ENCODE data around the gene MACROD2. TPM values are rescaled to one million over a fixed set of nuclear protein-coding genes. Genes with fewer than 3 reads are reported as not detected.

MACROD2 gene
- total RNA-seq, 1 experiment from 2014 or later, result 3.7 TPM

DNA sequence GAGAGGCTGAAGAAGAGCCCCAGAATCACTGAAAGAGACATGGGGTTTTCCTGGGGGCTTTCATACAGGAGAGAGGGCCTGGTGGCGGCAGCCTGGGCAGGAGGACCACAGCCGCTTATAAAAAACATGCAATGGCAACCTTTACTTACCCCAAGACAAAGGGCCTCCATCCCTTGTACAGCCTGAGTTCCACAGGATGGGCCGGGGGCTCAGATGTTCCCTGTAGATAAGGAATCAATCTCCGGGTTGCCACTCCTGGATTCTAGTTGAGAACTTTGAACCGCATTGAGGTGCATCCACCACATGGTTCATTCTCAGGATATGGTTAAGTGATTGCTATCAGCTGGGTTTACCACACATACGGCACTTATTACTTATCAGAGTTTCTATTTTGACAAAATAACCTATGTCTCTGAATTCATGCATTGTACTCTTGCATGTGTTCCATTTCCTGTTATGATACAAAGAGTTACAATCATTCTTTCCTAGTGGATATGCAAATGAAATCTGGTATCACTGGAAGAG is 1900.3 kb downstream of the MACROD2 start:
- BruUV-seq (replicated peaks), result no TSS peak
- CTCF ChIA-PET, result no interaction called here

More for the DNA sequence above, 1900.3 kb downstream of the MACROD2 start:
- H3K27me3 ChIP-seq (ENCODE audit: insufficient read depth, low read length), result no peaks in the 10 kb centered on the region
- H3K79me2 ChIP-seq (ENCODE audit: insufficient read depth, low read length), result no peaks in the 10 kb centered on the region
- no peak overlapping the region for H2AFZ ChIP-seq (ENCODE audit: low read depth, low read length, poor library complexity, severe bottlenecking)
- no peaks in the 10 kb centered on the region for H3K9me2 ChIP-seq (ENCODE audit: insufficient read depth)
- intact Hi-C loops (cut with micrococcal nuclease), result no loop called here
- no peaks in the 10 kb centered on the region for H3K36me3 ChIP-seq (ENCODE audit: control insufficient read depth in 1 of 2, insufficient read depth in 2 of 2, low read length in 2 of 2)
- POLR2A ChIA-PET, result no interaction called here
- H3K9me3 ChIP-seq (ENCODE audit: control insufficient read depth in 1 of 2, insufficient read depth in 1 of 2, low read depth in 1 of 2, low read length in 2 of 2), result peaks cover 7 to 8% of the 10 kb centered on the region in 2 experiments; a peak in 2 of 4 replicates
- ATAC-seq (no peak), DNase-seq (ENCODE audit: low read depth, low spot score) (no peak)
- H3K4me2 ChIP-seq (ENCODE audit: low read length), result no peak overlapping the region
- H3K4me3 ChIP-seq (replicated peaks in 1 of 2; ENCODE audit: low read depth in 1 of 2, low read length in 2 of 2), result no peak overlapping the region
- no peak overlapping the region for H3K27ac ChIP-seq (ENCODE audit: low read depth, low read length)
- no peaks in the 10 kb centered on the region for H3K4me1 ChIP-seq (ENCODE audit: control insufficient read depth in 1 of 2, insufficient read depth in 2 of 2, low read length in 2 of 2)
- H4K20me1 ChIP-seq (ENCODE audit: insufficient read depth), result no peaks in the 10 kb centered on the region
- TF ChIP-seq, protein P1, sequence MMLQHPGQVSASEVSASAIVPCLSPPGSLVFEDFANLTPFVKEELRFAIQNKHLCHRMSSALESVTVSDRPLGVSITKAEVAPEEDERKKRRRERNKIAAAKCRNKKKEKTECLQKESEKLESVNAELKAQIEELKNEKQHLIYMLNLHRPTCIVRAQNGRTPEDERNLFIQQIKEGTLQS (IDR thresholded peaks at IDR 0.05), result no peak
- TF ChIP-seq SRF (IDR thresholded peaks at IDR 0.05; ENCODE audit: low read depth), result no peak
- no peak for TF ChIP-seq ZNF274 (IDR thresholded peaks at IDR 0.05; ENCODE audit: low read depth, low read length)
- no peak for TF ChIP-seq CEBPB (IDR thresholded peaks at IDR 0.05; ENCODE audit: low read depth)
- no peak for TF ChIP-seq RAD21 (IDR thresholded peaks at IDR 0.05; ENCODE audit: low read depth)
- no peak for TF ChIP-seq JUND (IDR thresholded peaks at IDR 0.05)
- TF ChIP-seq ZBTB33 (IDR thresholded peaks at IDR 0.05; ENCODE audit: extremely low read depth, insufficient replicate concordance, low read length), result no peak
- TF ChIP-seq EGR1 (IDR thresholded peaks at IDR 0.05; ENCODE audit: low read depth), result no peak
- no peak for TF ChIP-seq SIN3A (IDR thresholded peaks at IDR 0.05; ENCODE audit: low read depth)
- TF ChIP-seq EZH2 (IDR thresholded peaks at IDR 0.05), result no peak
- TF ChIP-seq, protein P2, sequence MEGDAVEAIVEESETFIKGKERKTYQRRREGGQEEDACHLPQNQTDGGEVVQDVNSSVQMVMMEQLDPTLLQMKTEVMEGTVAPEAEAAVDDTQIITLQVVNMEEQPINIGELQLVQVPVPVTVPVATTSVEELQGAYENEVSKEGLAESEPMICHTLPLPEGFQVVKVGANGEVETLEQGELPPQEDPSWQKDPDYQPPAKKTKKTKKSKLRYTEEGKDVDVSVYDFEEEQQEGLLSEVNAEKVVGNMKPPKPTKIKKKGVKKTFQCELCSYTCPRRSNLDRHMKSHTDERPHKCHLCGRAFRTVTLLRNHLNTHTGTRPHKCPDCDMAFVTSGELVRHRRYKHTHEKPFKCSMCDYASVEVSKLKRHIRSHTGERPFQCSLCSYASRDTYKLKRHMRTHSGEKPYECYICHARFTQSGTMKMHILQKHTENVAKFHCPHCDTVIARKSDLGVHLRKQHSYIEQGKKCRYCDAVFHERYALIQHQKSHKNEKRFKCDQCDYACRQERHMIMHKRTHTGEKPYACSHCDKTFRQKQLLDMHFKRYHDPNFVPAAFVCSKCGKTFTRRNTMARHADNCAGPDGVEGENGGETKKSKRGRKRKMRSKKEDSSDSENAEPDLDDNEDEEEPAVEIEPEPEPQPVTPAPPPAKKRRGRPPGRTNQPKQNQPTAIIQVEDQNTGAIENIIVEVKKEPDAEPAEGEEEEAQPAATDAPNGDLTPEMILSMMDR (IDR thresholded peaks at IDR 0.05 in 2 of 3, conservative IDR thresholded peaks at IDR 0.05 in 1 of 3; ENCODE audit: borderline replicate concordance in 1 of 3, insufficient read depth in 1 of 3, low read depth in 2 of 3, low read length in 2 of 3), result no peak
- no peak for TF ChIP-seq POLR2AphosphoS5 (IDR thresholded peaks at IDR 0.05; ENCODE audit: low read depth, low read length)
- no peak for TF ChIP-seq CBX3 (IDR thresholded peaks at IDR 0.05; ENCODE audit: low read depth)
- TF ChIP-seq ZFX (IDR thresholded peaks at IDR 0.05), result no peak
- TF ChIP-seq FOSL1 (IDR thresholded peaks at IDR 0.05; ENCODE audit: low read depth), result no peak
- TF ChIP-seq MAX (IDR thresholded peaks at IDR 0.05), result no peak
- no peak for TF ChIP-seq ELF1 (IDR thresholded peaks at IDR 0.05; ENCODE audit: borderline replicate concordance, low read depth)
- no peak for TF ChIP-seq YY1 (IDR thresholded peaks at IDR 0.05; ENCODE audit: extremely low read depth, insufficient replicate concordance, low read depth, low read length)
- no peak for TF ChIP-seq TCF7L2 (IDR thresholded peaks at IDR 0.05; ENCODE audit: borderline replicate concordance, extremely low read depth, insufficient read depth, insufficient read length)
- no peak for TF ChIP-seq REST (IDR thresholded peaks at IDR 0.05; ENCODE audit: low read depth)
- no peak overlapping the region for H3K9ac ChIP-seq (ENCODE audit: low read length)
- RAD21 ChIA-PET (ENCODE audit: low non-redundant PET in 1 of 2, low total read pairs in 2 of 2, uncharacterized antibody in 2 of 2, unreplicated experiment in 2 of 2), result no interaction called here

Data from HCT116 (cell line).